ENCODE results near the gene HSH2D. TPM values are rescaled to one million over a fixed set of nuclear protein-coding genes. Genes with fewer than 3 reads are reported as not detected.

Gene HSH2D
- total and polyA plus RNA-seq, 2 of the 13 experiments (the other 11 are each of a cell fraction or from before 2014, with no cell fraction given) = 0.69 to 3.2 TPM

- no TSS peak for BruUV-seq (replicated peaks)
- H3K9me3 ChIP-seq (ENCODE audit: low read length) = no peaks in the 10 kb centered on the region
- H3K4me2 ChIP-seq (ENCODE audit: low read depth, low read length) = no peak overlapping the region
- no peaks in the 10 kb centered on the region; a peak in 1 of 5 replicates for H3K27me3 ChIP-seq (ENCODE audit: control insufficient read depth in 1 of 2, insufficient read depth in 2 of 2, low read length in 2 of 2)
- in situ Hi-C loops (cut with HindIII; ENCODE audit: extremely low pct_ligation_motif_present, low pct_unique_long_range_greater_than_20kb) (loop anchor here (5.0 kb wide), 1 partner anchor 138 kb away; no protein-coding TSS in a partner anchor), intact Hi-C loops (cut with micrococcal nuclease; ENCODE audit: unreplicated experiment) (loop anchor here (10.0 kb wide), 1 partner anchor 546 kb away; no protein-coding TSS in a partner anchor)
- H3K4me3 ChIP-seq (replicated peaks in 1 of 3; ENCODE audit: insufficient read depth in 1 of 3, low read depth in 2 of 3, low read length in 3 of 3) = no peak overlapping the region
- H3K27ac ChIP-seq (ENCODE audit: extremely low read length, insufficient read depth, low read length) = no peak overlapping the region
- ATAC-seq (no peak), FAIRE-seq (no peak), DNase-seq (ENCODE audit: low spot score) (no peak)
- H2AFZ ChIP-seq (ENCODE audit: low read length) = no peak overlapping the region
- ChIA-PET CTCF (ENCODE audit: low intra/inter-chr PET ratio, low total read pairs) (interaction anchor here (3.9 kb wide), 1 partner anchor 139 kb away, joined by 40 read pairs; no protein-coding TSS in a partner anchor), POLR2A (no interaction called here)
- peaks cover 3% of the 10 kb centered on the region for H3K79me2 ChIP-seq (ENCODE audit: insufficient read depth, low read length)
- no peak overlapping the region for H3K9ac ChIP-seq (ENCODE audit: insufficient read depth, low read depth, low read length)
- peaks cover 14% of the 10 kb centered on the region for H3K4me1 ChIP-seq (ENCODE audit: insufficient read depth, low read length)
- WGBS (ENCODE audit: low lambda C conversion rate) = 15% methylated on average over 4 of the region's 4 CpGs
- no peak for TF ChIP-seq PLRG1 (conservative IDR thresholded peaks at IDR 0.05)
- TF ChIP-seq ZNF12 (CRISPR knock-in tag; IDR thresholded peaks at IDR 0.05) = peak; percentile 64; the same call in 1 of the 2 replicates
- no peak for TF ChIP-seq ATF1 (CRISPR knock-in tag; IDR thresholded peaks at IDR 0.05)
- TF ChIP-seq ZBTB21 (CRISPR knock-in tag; IDR thresholded peaks at IDR 0.05) = no peak
- no peak for TF ChIP-seq PRDM4 (CRISPR knock-in tag; IDR thresholded peaks at IDR 0.05; ENCODE audit: borderline replicate concordance)
- H3K36me3 ChIP-seq (replicated peaks in 1 of 2; ENCODE audit: control insufficient read depth in 1 of 2, insufficient read depth in 2 of 2, low read length in 2 of 2) = no peaks in the 10 kb centered on the region
- no peaks in the 10 kb centered on the region for H4K20me1 ChIP-seq (ENCODE audit: insufficient read depth, low read length)
Observed at GRCh38 chr19:16180611-16181010, 37.1 kb downstream of the HSH2D start.
